Fibroblast of villous mesenchyme (primary cell): ENCODE data around the gene ST6GAL1. TPM values are rescaled to one million over a fixed set of nuclear protein-coding genes. Genes with fewer than 3 reads are reported as not detected.

Experiments used
- DNase-seq: peaks from one replicate; pipeline ENCODE4 v3.0.0-alpha.2; 2010; ENCODE audit warnings: low read depth
- H3K4me3 ChIP-seq: 2 replicates; pipeline ENCODE4 v1.5.1; 2011; ENCODE audit warnings: low read depth, mild to moderate bottlenecking, low read length
- total RNA-seq: library from RNA; depleted of rRNA; stranded (reverse); fragments of >200 nt; gene quantifications from 2 replicates; pipeline ENCODE4 v1.2.3, GENCODE V29; 2012
- TF ChIP-seq, protein P1 (sequence below): IDR thresholded peaks from 2 replicates; pipeline ENCODE4 v1.5.1; 2012; ENCODE audit warnings: low read depth, mild to moderate bottlenecking, low read length; ENCODE audit not compliant: insufficient read depth

ST6GAL1 gene
- total RNA-seq, 1 donor = 1.3 TPM

DNA sequence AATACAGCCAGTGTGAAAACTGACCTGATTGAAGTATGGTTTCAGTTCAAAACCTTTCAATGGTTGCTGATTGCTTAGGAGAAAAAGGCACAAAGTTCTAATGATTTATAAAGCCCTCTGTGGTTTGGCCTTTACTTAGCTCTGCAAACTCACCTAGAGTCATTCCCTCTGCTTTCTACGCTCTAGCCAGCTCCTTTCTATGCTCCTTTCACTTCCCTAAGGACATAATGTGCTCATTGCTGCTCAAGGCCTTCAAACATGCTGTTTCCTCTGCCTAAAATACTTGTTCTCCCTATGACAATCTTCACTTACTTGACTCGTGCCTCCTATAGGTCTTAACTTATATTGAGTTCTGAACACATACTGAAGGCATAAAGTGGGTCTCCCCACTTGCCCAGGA is 190.0 kb downstream of the ST6GAL1 start:
- DNase-seq = no peak
- no peak overlapping the region for H3K4me3 ChIP-seq
- TF ChIP-seq, protein P1, sequence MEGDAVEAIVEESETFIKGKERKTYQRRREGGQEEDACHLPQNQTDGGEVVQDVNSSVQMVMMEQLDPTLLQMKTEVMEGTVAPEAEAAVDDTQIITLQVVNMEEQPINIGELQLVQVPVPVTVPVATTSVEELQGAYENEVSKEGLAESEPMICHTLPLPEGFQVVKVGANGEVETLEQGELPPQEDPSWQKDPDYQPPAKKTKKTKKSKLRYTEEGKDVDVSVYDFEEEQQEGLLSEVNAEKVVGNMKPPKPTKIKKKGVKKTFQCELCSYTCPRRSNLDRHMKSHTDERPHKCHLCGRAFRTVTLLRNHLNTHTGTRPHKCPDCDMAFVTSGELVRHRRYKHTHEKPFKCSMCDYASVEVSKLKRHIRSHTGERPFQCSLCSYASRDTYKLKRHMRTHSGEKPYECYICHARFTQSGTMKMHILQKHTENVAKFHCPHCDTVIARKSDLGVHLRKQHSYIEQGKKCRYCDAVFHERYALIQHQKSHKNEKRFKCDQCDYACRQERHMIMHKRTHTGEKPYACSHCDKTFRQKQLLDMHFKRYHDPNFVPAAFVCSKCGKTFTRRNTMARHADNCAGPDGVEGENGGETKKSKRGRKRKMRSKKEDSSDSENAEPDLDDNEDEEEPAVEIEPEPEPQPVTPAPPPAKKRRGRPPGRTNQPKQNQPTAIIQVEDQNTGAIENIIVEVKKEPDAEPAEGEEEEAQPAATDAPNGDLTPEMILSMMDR = no peak

DNA sequence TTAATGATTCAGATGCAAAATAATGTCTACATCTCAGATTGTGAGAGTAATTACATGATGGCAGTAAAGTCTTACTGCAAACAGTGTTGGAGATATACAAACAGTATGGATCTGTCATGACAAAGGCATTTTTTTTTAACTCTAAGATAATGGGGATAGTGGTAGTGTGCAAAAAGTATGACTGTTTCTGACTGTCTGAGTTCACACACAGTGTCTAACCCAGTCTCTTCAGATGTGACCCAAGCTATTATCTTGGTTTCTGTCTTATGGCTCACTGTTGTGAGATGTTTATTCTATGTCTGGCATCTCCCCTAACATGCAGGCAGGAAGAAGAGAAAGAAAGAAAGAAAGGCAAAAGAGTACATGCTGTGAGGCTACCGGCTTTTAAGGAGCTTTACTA is 191.9 kb downstream of the ST6GAL1 start:
- no peak overlapping the region for H3K4me3 ChIP-seq
- DNase-seq = no peak
- TF ChIP-seq, protein P1 = no peak

DNA sequence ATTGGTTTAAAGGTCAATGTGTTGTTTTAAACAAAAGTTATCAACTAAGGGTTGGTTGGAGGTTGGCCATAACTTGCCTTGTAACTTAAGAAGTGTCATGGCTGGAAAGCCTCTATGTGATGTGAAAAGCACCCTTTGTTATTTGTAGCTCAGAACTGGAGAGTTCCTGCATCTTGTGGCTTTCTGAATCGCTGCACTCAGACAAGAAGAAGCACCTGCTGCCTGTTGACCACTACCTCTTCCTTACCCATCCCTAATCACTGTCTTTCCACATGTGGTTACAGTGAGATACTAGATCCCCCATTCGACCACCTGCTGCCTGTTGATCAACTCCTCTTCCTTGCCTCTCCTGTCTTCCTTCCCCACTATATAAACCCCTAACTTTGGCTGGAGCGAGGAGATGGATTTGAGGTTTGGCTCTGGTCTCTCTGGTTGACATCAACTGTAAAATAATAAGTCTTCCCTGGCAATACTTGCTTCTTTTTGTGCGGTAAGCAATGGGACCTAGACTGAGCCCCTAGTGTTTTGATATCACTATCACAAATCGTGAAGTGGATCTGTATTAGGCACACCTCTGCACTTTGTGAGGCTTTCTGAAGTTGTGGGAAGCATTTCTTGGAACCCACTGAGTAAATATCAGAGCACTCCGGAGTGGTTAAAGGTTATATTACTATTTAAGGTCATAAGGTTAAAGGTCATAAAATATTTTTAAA is 195.1 kb downstream of the ST6GAL1 start:
- DNase-seq = no peak
- TF ChIP-seq, protein P1 = no peak

More for the DNA sequence above, 195.1 kb downstream of the ST6GAL1 start:
- no peak overlapping the region for H3K4me3 ChIP-seq

Other genes starting within 250 kb of the ST6GAL1 start
- gene KNG1, start 213.2 kb upstream of the ST6GAL1 start, total RNA-seq = not detected in 2 replicates
- 319 and 691 TPM in 2 replicates for gene EIF4A2, start 146.9 kb upstream of the ST6GAL1 start, total RNA-seq
- 19.3 and 25.5 TPM in 2 replicates for gene RFC4, start 124.0 kb upstream of the ST6GAL1 start, total RNA-seq
- not detected in 2 replicates for gene ADIPOQ, start 87.8 kb upstream of the ST6GAL1 start, total RNA-seq
- 24.2 and 24.8 TPM in 2 replicates for gene RPL39L, start 209.0 kb downstream of the ST6GAL1 start, total RNA-seq